ENCODE data around the gene RHOT2.
"Not testable (repeated sequence)": the region's sequence is repeated elsewhere in the genome, so short reads cannot be mapped to it uniquely, and the experiment has no call there.

RHOT2 gene

DNA sequence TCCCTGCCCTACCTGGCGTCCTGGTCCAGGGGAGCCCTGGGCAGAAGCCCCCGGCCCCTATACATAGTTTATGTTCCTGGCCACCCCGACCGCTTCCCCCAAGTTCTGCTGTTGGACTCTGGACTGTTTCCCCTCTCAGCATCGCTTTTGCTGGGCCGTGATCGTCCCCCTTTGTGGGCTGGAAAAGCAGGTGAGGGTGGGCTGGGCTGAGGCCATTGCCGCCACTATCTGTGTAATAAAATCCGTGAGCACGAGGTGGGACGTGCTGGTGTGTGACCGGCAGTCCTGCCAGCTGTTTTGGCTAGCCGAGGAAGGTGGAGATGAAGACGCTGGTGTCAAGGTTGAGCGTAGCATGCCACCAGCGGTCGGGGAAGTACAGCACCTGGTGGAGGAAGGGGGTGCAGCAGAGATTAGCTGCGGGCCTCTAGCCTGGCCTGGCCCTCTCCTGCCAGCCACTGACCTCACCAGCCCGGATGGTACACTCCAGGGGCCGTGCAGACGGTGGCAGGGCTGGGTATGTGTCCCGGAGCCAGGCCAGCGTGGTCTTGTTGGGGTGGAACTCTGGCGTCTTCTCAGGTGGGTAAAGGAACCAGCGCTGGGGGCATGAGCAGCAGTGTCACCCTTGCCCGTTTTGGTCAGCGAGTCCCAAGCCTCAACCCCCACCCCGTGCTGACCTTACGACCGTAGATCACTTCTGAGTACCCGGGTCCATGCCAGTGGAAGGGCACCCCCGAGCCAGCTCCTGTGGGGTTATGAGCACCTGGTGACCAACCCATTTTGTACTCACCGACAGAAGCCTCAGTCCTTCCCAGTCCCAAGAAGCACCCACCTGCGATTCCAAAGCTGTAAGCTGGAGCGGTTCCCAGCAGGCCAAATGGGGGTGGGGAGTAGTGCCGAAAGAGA lies 14.8 kb downstream of the RHOT2 start:
- no peak for DNase-seq

DNA sequence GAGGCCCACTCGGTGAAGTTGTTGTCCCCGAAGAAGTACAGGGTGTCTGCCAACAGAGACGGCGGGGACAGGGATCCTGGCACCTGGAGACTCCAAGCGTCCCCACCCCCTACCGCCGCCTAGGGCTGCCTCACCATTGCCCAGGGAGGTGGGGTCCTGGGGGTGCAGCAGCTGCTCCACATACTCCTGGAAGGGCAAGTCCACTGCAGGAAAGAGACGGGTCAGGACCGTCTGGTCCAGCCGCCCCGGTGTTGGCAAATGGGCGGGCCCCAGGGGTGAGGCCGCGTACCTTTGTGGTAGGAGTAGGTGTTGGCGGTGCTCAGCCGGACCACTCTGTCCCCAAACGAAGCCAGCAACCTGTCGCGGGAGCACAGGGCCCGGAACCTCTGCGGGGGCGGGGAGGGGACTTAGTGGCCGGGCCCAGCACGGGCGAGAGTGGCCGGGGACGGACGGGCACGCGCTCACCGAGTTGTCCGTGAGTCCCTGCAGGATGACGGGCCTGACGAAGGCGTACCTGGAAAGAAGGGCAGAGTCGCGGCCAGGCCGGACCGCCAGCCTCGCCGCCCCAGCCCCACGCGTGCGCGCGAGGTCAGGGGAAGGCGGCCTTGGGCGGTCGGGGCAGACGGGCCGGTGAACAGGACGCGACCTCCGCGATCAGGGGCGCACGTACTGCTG lies 15.6 kb downstream of the RHOT2 start:
- DNase-seq: no peak

GRCh38 chr16:684071-684794 lies 16.3 kb downstream of the RHOT2 start, which contains the start of gene JMJD8:
Gene JMJD8 (minus strand): TSS chr16:684334. CDS start chr16:684319, 15 bp downstream.
- DNase-seq: peak; percentile 86

- DNase-seq: peak; percentile 43
Observed at GRCh38 chr16:684961-685696, 17.2 kb downstream of the RHOT2 start.

- DNase-seq: no peak
Observed at GRCh38 chr16:685967-686366, 18.0 kb downstream of the RHOT2 start.

- DNase-seq: no peak
Observed at GRCh38 chr16:686459-687260, 18.7 kb downstream of the RHOT2 start.

DNA sequence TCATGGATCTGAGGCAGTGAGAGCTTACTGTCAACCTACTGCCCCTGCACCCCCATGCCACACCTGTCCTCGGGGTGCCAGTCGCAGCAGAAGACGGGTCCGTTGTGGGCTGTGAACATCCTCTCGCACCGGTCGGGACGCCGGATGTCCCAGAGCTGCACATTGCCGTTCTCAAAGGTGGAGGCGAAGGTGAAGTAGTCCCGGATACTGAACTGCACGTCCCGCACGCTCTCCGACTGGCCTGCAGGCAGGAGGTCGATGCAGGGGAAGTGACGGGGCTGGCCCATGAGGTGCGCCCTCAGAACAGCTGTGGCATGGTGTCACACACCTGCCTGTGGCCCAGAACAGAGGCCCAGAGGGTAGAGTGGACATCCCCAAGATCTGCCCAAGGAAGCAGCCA lies 19.6 kb downstream of the RHOT2 start:
- DNase-seq: no peak

- DNase-seq: no peak
Observed at GRCh38 chr16:689175-689897, 21.4 kb downstream of the RHOT2 start.

DNA sequence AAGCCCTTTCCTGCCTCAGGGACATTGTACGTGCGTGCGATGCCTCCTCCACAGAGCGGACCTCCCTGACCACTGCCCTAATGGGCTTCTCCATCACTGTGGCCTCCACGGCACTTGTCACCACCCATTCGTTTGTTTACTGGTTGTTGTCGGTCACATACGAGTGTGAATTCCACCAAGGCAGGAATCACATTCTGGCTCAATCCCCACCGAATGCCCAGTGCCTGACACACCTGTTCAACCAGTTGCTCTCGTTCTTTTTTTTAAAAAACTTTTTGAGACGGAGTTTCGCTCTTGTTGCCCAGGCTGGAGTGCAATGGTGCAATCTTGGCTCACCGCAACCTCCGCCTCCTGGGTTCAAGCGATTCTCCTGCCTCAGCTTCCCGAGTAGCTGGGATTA lies 23.3 kb downstream of the RHOT2 start:
- DNase-seq: not testable (repeated sequence)

- no peak for DNase-seq
Observed at GRCh38 chr16:692356-693108, 24.6 kb downstream of the RHOT2 start.

GRCh38 chr16:693364-693763 lies 25.4 kb downstream of the RHOT2 start:
- no peak for DNase-seq

- DNase-seq: no peak
Observed at GRCh38 chr16:693766-694165, 25.8 kb downstream of the RHOT2 start.

DNA sequence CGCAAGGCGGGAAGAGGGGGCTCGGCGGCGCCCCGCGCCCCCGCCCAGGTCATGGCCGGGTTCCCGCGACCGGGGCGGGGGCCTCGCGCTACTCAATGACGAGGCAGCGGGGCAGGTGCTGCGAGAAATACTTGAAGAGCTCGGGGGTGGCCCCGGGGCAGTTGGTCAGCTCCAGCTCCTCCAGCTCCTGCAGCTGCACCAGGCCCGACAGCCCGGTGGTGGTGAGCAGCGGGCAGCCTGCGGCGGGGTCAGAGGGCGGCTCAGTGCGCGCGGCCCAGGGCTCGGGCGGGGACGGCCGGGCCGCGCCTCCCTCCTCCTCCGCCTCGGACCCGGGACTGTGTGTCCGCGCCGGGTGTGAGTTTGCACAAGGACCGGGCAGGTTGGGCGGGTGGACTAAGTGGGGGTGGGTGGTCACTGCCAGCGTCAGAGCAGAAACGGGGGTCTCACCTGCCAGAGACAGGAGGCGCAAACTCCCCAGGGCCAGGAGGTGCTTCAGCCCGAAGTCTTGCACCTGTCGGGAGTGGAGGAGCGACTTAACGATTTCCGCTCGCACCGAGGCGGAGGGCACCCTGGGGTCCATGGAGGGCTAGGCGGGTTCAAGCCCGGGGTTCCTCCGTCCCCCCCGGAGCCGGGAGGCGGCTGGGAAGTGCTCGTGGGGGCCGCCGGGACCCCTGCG lies 26.4 kb downstream of the RHOT2 start:
- no peak for DNase-seq

DNA sequence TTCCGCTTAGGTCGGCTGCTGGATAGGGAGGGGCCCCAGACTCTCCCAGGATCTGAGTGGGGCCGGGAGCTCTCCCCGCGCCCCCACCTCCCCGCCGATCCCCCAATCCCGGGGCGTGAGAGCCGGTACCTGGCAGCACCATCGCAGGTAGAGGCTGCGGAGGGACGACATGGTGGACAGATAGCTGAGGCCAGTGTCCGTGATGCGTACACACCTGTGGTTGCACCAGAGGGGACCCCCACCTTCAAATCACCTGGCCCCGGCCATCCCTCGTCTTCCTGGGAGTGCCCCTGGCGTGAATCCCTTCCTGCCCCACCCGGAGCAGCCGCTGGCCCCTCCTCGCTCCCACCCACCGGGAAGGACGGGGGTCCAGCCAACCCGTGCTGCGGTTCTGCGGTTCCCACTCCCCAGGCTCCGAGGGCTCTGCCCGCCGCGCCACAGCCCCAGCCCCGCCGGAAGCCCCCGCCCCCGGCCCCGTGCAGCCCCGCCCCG lies 27.0 kb downstream of the RHOT2 start:
- no peak for DNase-seq

DNA sequence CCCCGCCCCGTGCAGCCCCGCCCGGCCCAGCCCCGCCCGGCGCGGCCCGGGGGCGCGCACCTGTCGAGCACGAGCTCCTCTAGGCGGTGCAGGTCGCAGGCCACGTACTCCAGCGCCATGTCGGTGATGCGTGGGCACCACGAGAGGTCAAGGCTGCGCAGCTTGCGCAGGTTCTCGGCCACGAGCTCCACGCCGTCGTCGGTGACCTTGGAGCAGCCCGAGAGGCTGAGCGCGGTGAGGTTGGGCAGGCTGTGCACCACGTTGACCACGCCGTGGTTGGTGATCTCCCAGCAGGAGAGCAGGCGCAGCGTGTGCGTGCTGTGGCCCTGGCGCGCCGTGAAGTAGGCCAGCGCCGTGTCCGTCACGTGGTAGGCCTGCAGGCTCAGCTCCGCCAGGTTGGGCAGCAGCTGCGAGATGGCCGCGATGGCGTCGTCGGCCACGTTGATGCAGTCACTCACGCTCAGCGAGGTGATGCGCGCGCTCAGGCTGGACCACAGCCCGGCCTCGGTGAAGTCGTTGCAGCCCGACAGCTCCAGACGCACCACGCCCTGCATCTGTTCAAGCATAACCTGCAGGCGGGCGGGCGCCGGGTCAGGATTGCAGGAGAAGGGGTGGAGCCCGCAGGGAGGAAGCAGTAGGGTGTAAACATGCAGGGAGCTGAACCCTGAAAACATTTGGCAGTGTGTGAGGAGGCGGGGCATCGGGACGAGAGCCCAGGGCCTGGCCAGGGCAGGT lies 27.6 kb downstream of the RHOT2 start:
- DNase-seq: peak; percentile 75

DNA sequence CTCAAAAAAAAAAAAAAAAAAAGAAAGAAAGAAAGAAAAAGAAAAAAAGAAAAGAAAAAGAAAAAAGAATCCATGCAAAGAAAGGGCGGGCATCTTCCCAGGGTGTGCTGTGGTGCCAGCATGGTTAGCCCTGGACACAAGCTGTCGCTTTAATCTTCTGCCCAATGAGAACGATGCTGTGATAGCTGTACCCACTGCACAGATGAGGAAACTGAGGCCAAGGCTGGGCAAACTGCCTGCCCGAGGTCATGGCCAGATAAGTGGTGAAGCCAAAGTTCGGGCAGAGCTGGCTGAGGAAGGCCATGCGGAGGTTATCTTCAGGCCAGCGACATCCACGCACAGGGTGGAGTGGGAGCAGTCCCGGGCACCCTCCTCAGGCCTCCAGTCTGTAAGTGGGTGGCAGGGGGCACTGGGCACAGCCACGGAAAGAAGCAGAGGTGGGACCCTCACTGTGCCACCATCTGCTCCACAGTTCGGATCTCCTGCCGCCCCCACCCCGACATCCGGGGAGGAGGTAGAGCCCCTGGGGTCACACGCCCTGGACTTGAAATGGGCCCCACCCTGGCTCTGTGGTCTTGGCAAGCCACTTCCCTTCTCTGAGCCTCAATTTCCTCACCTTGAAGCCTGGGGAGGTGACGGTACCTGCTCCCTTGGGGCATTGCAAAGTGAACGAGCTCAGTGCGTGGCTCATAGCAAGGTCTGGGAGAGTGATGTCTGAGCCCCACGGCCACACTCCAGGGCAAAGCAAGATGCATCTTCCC lies 31.2 kb downstream of the RHOT2 start:
- DNase-seq: no peak

- no peak for DNase-seq
Observed at GRCh38 chr16:700684-701584, 33.0 kb downstream of the RHOT2 start.

Data from NCI-H1105 (cell line).